GM12892 (cell line): Measurements from ENCODE around the gene AATF.

Experiments
- POLR2A ChIP-seq: IDR thresholded peaks from 2 replicates; pipeline ENCODE4 v1.6.1; 2011; ENCODE audit warnings: low read depth, low read length, control low read depth
- POLR2AphosphoS5 ChIP-seq: IDR thresholded peaks from 2 replicates; pipeline ENCODE4 v1.6.1; 2011; ENCODE audit warnings: low read depth, low read length, control low read depth

DNA sequence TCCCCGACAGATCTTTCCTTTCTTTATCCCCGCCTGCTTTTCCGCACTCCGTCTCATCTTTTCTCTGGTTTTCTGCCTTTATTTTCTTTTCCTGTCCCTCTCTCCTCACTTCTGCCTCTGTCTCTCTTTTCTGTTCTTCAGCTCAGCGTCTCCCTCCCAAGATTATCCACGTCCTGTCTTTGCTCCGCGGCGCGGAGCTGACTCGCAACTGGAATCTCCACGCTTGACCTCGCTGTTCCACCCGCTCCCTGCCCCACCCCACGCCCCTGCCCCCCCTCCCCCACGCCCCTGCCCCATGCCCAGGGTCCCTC lies 16.4 kb upstream of the AATF start:
- no peak for TF ChIP-seq POLR2A
- TF ChIP-seq POLR2AphosphoS5, result no peak
